Measurements from ENCODE around the gene SECISBP2L.

DNA sequence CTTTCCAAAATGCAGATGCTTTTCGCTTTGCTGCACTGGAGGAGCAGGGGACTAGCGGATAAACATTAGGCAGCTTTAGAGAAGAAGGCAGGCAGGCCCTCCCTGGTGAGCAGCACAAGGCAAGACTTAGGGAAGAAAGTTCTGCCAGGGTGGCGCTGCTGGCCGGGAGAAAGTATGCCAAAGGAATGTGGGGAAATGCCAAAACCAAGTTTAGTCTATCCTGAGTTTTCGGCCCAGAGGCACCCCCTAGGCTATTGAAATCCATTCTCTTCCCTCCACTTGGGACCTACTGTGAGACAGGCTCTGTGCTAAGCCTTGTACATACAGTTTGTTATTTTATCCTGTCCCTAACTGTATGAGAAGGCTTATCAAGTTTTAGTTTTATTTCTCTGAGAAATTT, 91.7 kb downstream of the SECISBP2L start:
- TF ChIP-seq, protein P1, sequence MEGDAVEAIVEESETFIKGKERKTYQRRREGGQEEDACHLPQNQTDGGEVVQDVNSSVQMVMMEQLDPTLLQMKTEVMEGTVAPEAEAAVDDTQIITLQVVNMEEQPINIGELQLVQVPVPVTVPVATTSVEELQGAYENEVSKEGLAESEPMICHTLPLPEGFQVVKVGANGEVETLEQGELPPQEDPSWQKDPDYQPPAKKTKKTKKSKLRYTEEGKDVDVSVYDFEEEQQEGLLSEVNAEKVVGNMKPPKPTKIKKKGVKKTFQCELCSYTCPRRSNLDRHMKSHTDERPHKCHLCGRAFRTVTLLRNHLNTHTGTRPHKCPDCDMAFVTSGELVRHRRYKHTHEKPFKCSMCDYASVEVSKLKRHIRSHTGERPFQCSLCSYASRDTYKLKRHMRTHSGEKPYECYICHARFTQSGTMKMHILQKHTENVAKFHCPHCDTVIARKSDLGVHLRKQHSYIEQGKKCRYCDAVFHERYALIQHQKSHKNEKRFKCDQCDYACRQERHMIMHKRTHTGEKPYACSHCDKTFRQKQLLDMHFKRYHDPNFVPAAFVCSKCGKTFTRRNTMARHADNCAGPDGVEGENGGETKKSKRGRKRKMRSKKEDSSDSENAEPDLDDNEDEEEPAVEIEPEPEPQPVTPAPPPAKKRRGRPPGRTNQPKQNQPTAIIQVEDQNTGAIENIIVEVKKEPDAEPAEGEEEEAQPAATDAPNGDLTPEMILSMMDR (IDR thresholded peaks at IDR 0.05; ENCODE audit: poor library complexity), result no peak
- TF ChIP-seq EZH2 (IDR thresholded peaks at IDR 0.05; ENCODE audit: borderline replicate concordance) (no peak), EZH2phosphoT487 (IDR thresholded peaks at IDR 0.05; ENCODE audit: low read depth, severe bottlenecking, unreplicated experiment) (no peak)

All from hepatocyte (in vitro differentiated cells).